Keratinocyte (primary cell): ENCODE data around the gene NFAT5. TPM values are rescaled to one million over a fixed set of nuclear protein-coding genes. Genes with fewer than 3 reads are reported as not detected.

Experiments used
- DNase-seq: peaks from one replicate; pipeline ENCODE4 v3.0.0-alpha.2; 2011; ENCODE audit warnings: low read depth, missing footprints, low spot score
- FAIRE-seq: peaks from 2 replicates; lab custom pipeline; 2011; peaks lifted over from hg19 to GRCh38; lab: Jason Lieb, UNC
- H2AFZ ChIP-seq: 2 replicates; pipeline ENCODE4 v1.6.0; 2012; ENCODE audit warnings: low read length, control low read depth, inconsistent platforms; ENCODE audit not compliant: control insufficient read depth
- H3K27ac ChIP-seq: 2 replicates; pipeline ENCODE4 v1.5.1; 2011; ENCODE audit warnings: low read length; ENCODE audit not compliant: control insufficient read depth, insufficient read depth
- H3K27me3 ChIP-seq: 3 replicates; pipeline ENCODE4 v1.6.0; 2011; ENCODE audit warnings: low read length; ENCODE audit not compliant: control insufficient read depth, insufficient read depth; ENCODE audit errors: extremely low read depth
- H3K36me3 ChIP-seq, 2 experiments: 2 replicates in 1 of 2; 3 replicates in 1 of 2; pipeline ENCODE4 v1.5.1; 2011; ENCODE audit warnings: low read length in 2 of 2, mild to moderate bottlenecking in 1 of 2; ENCODE audit not compliant: control insufficient read depth in 2 of 2, insufficient read depth in 2 of 2; ENCODE audit errors: extremely low read depth in 1 of 2
- H3K4me1 ChIP-seq: 3 replicates; pipeline ENCODE4 v1.5.1; 2011; ENCODE audit warnings: low read length; ENCODE audit not compliant: control insufficient read depth, insufficient read depth; ENCODE audit errors: extremely low read depth
- H3K4me2 ChIP-seq: 3 replicates; pipeline ENCODE4 v1.6.0; 2011; ENCODE audit warnings: low read depth, low read length; ENCODE audit not compliant: control insufficient read depth, insufficient read depth; ENCODE audit errors: extremely low read depth
- H3K4me3 ChIP-seq, 3 experiments: fragments of 200-600 bp in 1 of 3; sonication (generic) in 1 of 3; 2 replicates in 2 of 3; 3 replicates in 1 of 3; pipeline ENCODE4 v1.5.1; 2011 to 2016; ENCODE audit warnings: low read length in 3 of 3, mild to moderate bottlenecking in 3 of 3, control low read depth in 2 of 3, inconsistent platforms in 1 of 3, low read depth in 1 of 3, mixed read lengths in 1 of 3, mixed run types in 1 of 3, moderate library complexity in 1 of 3; ENCODE audit not compliant: control insufficient read depth in 2 of 3, insufficient read depth in 2 of 3; ENCODE audit errors: extremely low read depth in 1 of 3
- H3K79me2 ChIP-seq: 2 replicates; pipeline ENCODE4 v1.6.0; 2012; ENCODE audit warnings: low read length; ENCODE audit not compliant: control insufficient read depth, insufficient read depth
- H3K9ac ChIP-seq: 3 replicates; pipeline ENCODE4 v1.6.0; 2011; ENCODE audit warnings: low read length; ENCODE audit not compliant: control insufficient read depth, insufficient read depth; ENCODE audit errors: extremely low read depth
- H3K9me1 ChIP-seq: 3 replicates; pipeline ENCODE4 v1.6.0; 2011; ENCODE audit warnings: low read length; ENCODE audit not compliant: control insufficient read depth, insufficient read depth; ENCODE audit errors: extremely low read depth
- H3K9me3 ChIP-seq: 2 replicates; pipeline ENCODE4 v1.5.1; 2012; ENCODE audit warnings: low read depth, low read length; ENCODE audit not compliant: control insufficient read depth
- H4K20me1 ChIP-seq: 3 replicates; pipeline ENCODE4 v1.6.0; 2011; ENCODE audit warnings: low read length; ENCODE audit not compliant: control insufficient read depth, insufficient read depth; ENCODE audit errors: extremely low read depth
- CTCF ChIP-seq, 3 experiments: IDR thresholded peaks in 1 of 3; conservative IDR thresholded peaks in 1 of 3; optimal IDR thresholded peaks in 1 of 3; 2 replicates in 2 of 3; 3 replicates in 1 of 3; pipeline versions ENCODE3 to v1.5.1; 2011; ENCODE audit warnings: low read length in 3 of 3, mild to moderate bottlenecking in 3 of 3, moderate library complexity in 2 of 3, control low read depth in 1 of 3, inconsistent platforms in 1 of 3; ENCODE audit not compliant: insufficient read depth in 2 of 3; ENCODE audit errors: extremely low read depth in 1 of 3
- EZH2 ChIP-seq: IDR thresholded peaks from one replicate; pipeline ENCODE4 v1.6.1; 2012; ENCODE audit warnings: inconsistent platforms, mild to moderate bottlenecking, low read length, moderate library complexity
- dilution Hi-C: fragments of 300-500 bp; cut with MboI; formaldehyde crosslinking; loops from one replicate; pipeline ENCODE4 v1.7.0; 2020; ENCODE audit warnings: low sequenced_read_pairs; ENCODE audit not compliant: extremely low pct_ligation_motif_present
- polyA plus RNA-seq, 5 experiments: library from polyadenylated mRNA; depleted of rRNA in 3 of 5; stranded (reverse) in 3 of 5; stranded (forward) in 1 of 5; unstranded in 1 of 5; fragments of >200 nt; gene quantifications; 1 replicate in 1 of 5; 2 replicates in 3 of 5; 3 replicates in 1 of 5; pipeline versions ENCODE4 v1.2.1 to v1.2.3, GENCODE V29; 2011 to 2012; ENCODE audit warnings: missing spikeins in 2 of 5, low read depth in 1 of 5, low replicate concordance in 1 of 5

Gene NFAT5
- polyA plus RNA-seq, 1 donor (not counting 4 experiments of a cell fraction or from before 2014, with no cell fraction given), result 24.9 TPM

- H3K27ac ChIP-seq, result peak overlapping the region; percentile 58
- H2AFZ ChIP-seq, result peak overlapping the region; percentile 2
- H3K4me2 ChIP-seq, result peak overlapping the region; percentile 53
- no peak for TF ChIP-seq EZH2
- no peak for TF ChIP-seq CTCF (optimal IDR thresholded peaks at IDR 0.05 in 1 of 3, IDR thresholded peaks at IDR 0.05 in 1 of 3, conservative IDR thresholded peaks at IDR 0.05 in 1 of 3; ENCODE audit: extremely low read depth in 1 of 3, insufficient read depth in 2 of 3, low read length in 3 of 3)
- H3K27me3 ChIP-seq, result no peaks in the 10 kb centered on the region
- no peak for DNase-seq
- no peak overlapping the region for H3K9ac ChIP-seq
- no peaks in the 10 kb centered on the region for H3K9me1 ChIP-seq
- H3K4me3 ChIP-seq, result peak overlapping the region in 1 of 3 experiments; percentile 26
- no peaks in the 10 kb centered on the region for H3K36me3 ChIP-seq
- no peak for FAIRE-seq
- dilution Hi-C loops, result no loop called here
- H3K79me2 ChIP-seq, result no peaks in the 10 kb centered on the region
- H4K20me1 ChIP-seq, result no peaks in the 10 kb centered on the region
- peaks cover 32% of the 10 kb centered on the region for H3K4me1 ChIP-seq
- no peaks in the 10 kb centered on the region for H3K9me3 ChIP-seq
Observed at GRCh38 chr16:69534720-69535119, 31.0 kb upstream of the NFAT5 start.

GRCh38 chr16:69535123-69536050 lies 30.4 kb upstream of the NFAT5 start:
- Histone ChIP-seq H3K4me2 (peak overlapping the region; percentile 53), H3K9ac (peak overlapping the region; percentile 17), H3K9me1 (no peaks in the 10 kb centered on the region), H3K27me3 (no peaks in the 10 kb centered on the region), H3K4me3 (peak overlapping the region in 1 of 3 experiments; percentile 26), H3K36me3 (no peaks in the 10 kb centered on the region), H3K27ac (peak overlapping the region; percentile 58), H4K20me1 (no peaks in the 10 kb centered on the region), H2AFZ (peak overlapping the region; percentile 74), H3K79me2 (no peaks in the 10 kb centered on the region), H3K4me1 (peaks cover 27% of the 10 kb centered on the region), H3K9me3 (no peaks in the 10 kb centered on the region)
- dilution Hi-C loops, result no loop called here
- FAIRE-seq, result peak; percentile 81
- peak; percentile 41 for DNase-seq
- TF ChIP-seq CTCF (optimal IDR thresholded peaks at IDR 0.05 in 1 of 3, IDR thresholded peaks at IDR 0.05 in 1 of 3, conservative IDR thresholded peaks at IDR 0.05 in 1 of 3; ENCODE audit: extremely low read depth in 1 of 3, insufficient read depth in 2 of 3, low read length in 3 of 3) (no peak), EZH2 (no peak)
